Stomach (tissue), 9 donors: Measurements from ENCODE around the gene FANCC. TPM values are rescaled to one million over a fixed set of nuclear protein-coding genes. Genes with fewer than 3 reads are reported as not detected.
A peak's percentile ranks its signal among the peaks of the same experiment; 100 is the strongest.

Source experiments
- DNase-seq, 2 donors: peaks; one replicate each; pipeline versions ENCODE4 v3.0.0 to v3.0.0-alpha.2; 2013 to 2019
- H3K27ac ChIP-seq, 5 donors: fragments of 200-600 bp in 4 of 5; sonication (generic) in 4 of 5; one replicate each; pipeline ENCODE4 v1.5.1; 2013 to 2019; ENCODE audit warnings: mild to moderate bottlenecking in 1 of 5, moderate library complexity in 1 of 5
- H3K27me3 ChIP-seq, 3 donors: fragments of 200-600 bp; sonication (generic); one replicate each; pipeline ENCODE4 v1.5.1; 2017 to 2019; ENCODE audit warnings: mixed run types in 1 of 3
- H3K36me3 ChIP-seq, 4 donors: fragments of 200-600 bp; sonication (generic); 1 replicate in 3 of 4; 2 replicates in 1 of 4; pipeline ENCODE4 v1.5.1; 2016 to 2019
- H3K4me1 ChIP-seq, 4 donors: fragments of 200-600 bp; sonication (generic); one replicate each; pipeline ENCODE4 v1.5.1; 2016 to 2019
- H3K4me3 ChIP-seq, 4 donors: fragments of 200-600 bp; sonication (generic) in 3 of 4; one replicate each; pipeline ENCODE4 v1.5.1; 2016 to 2019; ENCODE audit warnings: mild to moderate bottlenecking in 1 of 4
- H3K9me3 ChIP-seq, 4 donors: fragments of 200-600 bp; sonication (generic); one replicate each; pipeline ENCODE4 v1.5.1; 2016 to 2019
- EP300 ChIP-seq: sonication (generic); formaldehyde crosslinking; IDR thresholded peaks from one replicate; pipeline ENCODE4 v1.6.1; 2017; ENCODE audit warnings: antibody characterized with exemption
- POLR2A ChIP-seq, 4 donors: fragments of 450-650 bp; IDR thresholded peaks; one replicate each; pipeline ENCODE4 v1.6.1; 2016; ENCODE audit warnings: antibody characterized with exemption in 4 of 4, control low read depth in 2 of 4, mild to moderate bottlenecking in 1 of 4, moderate library complexity in 1 of 4
- POLR2AphosphoS5 ChIP-seq, 3 donors: sonication (generic); formaldehyde crosslinking; IDR thresholded peaks; one replicate each; pipeline ENCODE4 v1.6.1; 2016; ENCODE audit warnings: antibody characterized with exemption in 3 of 3
- WGBS, 5 donors: extraction: QIAGEN DNeasy Blood & Tissue Kit in 3 of 5; methylation state at CpG; one replicate each; pipeline versions ENCODE4 v1.1.5 to v1.1.7; 2013 to 2018; 5-methylcytosine and 5-hydroxymethylcytosine counted together
- intact Hi-C: fragments of 100-400 bp; cut with DNase I; formaldehyde crosslinking; loops from one replicate; pipeline ENCODE4 v1.15.1; 2023; ENCODE audit warnings: low total_unique reads
- polyA plus RNA-seq, 3 donors: library from polyadenylated mRNA; stranded (reverse); fragments of 200-250 nt; gene quantifications; one replicate each; pipeline ENCODE4 v1.2.3, GENCODE V29; 2013
- total RNA-seq, 5 donors: library from RNA; depleted of rRNA; stranded (reverse); fragments of >200 nt; gene quantifications; one replicate each; pipeline versions ENCODE4 v1.1.0 to v1.2.3, GENCODE V29; 2014 to 2016
- TF ChIP-seq, protein P1 (sequence below), 7 experiments: fragments of 450-650 bp in 4 of 7; fragments of 200-600 bp in 3 of 7; sonication (generic) in 3 of 7; IDR thresholded peaks; one replicate each; pipeline ENCODE4 v1.5.1; 2016 to 2019; ENCODE audit warnings: antibody characterized with exemption in 7 of 7, control low read depth in 2 of 7, mild to moderate bottlenecking in 1 of 7
- donor health status: healthy with polysubstance abuse.
- donor health status: Bipolar disorder and iron deficiency.
- donor health status: healthy.

FANCC gene
- total and polyA plus RNA-seq, 8 donors: 3.1 to 24.5 (median 7.1) TPM

- intact Hi-C loops: no loop called here
- H3K36me3 ChIP-seq: no peaks in the 10 kb centered on the region
- H3K9me3 ChIP-seq: no peaks in the 10 kb centered on the region
- H3K4me3 ChIP-seq: no peak overlapping the region
- TF ChIP-seq, protein P1, sequence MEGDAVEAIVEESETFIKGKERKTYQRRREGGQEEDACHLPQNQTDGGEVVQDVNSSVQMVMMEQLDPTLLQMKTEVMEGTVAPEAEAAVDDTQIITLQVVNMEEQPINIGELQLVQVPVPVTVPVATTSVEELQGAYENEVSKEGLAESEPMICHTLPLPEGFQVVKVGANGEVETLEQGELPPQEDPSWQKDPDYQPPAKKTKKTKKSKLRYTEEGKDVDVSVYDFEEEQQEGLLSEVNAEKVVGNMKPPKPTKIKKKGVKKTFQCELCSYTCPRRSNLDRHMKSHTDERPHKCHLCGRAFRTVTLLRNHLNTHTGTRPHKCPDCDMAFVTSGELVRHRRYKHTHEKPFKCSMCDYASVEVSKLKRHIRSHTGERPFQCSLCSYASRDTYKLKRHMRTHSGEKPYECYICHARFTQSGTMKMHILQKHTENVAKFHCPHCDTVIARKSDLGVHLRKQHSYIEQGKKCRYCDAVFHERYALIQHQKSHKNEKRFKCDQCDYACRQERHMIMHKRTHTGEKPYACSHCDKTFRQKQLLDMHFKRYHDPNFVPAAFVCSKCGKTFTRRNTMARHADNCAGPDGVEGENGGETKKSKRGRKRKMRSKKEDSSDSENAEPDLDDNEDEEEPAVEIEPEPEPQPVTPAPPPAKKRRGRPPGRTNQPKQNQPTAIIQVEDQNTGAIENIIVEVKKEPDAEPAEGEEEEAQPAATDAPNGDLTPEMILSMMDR (IDR thresholded peaks at IDR 0.05): no peak
- TF ChIP-seq POLR2A (IDR thresholded peaks at IDR 0.05) (no peak), EP300 (no peak), POLR2AphosphoS5 (IDR thresholded peaks at IDR 0.05) (no peak)
- 74 to 91% (median 88%) methylated on average over 4 of the region's 4 CpGs for WGBS, 5 donors
- DNase-seq: no peak
- no peaks in the 10 kb centered on the region for H3K27me3 ChIP-seq
- peak overlapping the region in 1 of 5 donors; percentile 9 for H3K27ac ChIP-seq
- H3K4me1 ChIP-seq: peaks cover 0 to 18% (median 14%) of the 10 kb centered on the region in 4 donors
These were observed 116.3 kb downstream of the FANCC start for GRCh38 chr9:95201206-95201605.

DNA sequence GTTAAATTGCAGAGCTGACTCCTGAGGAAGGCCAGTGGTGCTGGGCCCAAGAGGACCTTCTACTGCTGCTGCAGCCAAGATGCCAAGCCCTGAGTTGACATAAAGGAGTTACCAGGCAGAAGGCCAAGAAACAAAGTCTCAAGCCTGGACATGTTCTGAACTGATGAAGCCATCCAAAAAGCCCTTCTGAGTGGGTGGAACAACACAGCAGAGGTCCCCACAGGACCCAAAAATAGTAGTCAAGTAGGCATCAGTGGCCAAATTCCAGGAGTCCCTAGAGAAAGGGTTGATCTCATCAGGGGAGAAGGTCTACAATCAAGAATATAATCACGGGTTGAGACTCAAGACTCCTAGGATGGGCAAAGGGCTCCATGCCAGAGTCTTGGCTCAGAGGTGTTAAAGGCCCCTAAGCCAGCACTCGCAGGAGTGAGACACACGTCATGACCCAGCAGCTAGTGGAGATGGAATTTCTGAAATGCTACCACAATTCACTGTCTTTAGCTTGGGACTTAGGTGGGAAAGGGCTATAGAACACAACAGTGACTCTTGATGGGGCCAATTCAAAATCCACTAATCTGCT lies 119.7 kb downstream of the FANCC start:
- WGBS, 5 donors: 60 to 87% (median 62%) methylated on average over 3 of the region's 3 CpGs
- peak overlapping the region in 2 of 5 donors; percentile 5 to 31 for H3K27ac ChIP-seq
- peaks cover 0 to 18% (median 14%) of the 10 kb centered on the region in 4 donors for H3K4me1 ChIP-seq
- no peak for TF ChIP-seq EP300
- TF ChIP-seq, protein P1 (IDR thresholded peaks at IDR 0.05): no peak
- no peak for TF ChIP-seq POLR2A (IDR thresholded peaks at IDR 0.05)
- TF ChIP-seq POLR2AphosphoS5 (IDR thresholded peaks at IDR 0.05): no peak
- H3K27me3 ChIP-seq: no peaks in the 10 kb centered on the region
- no peaks in the 10 kb centered on the region for H3K9me3 ChIP-seq
- peak in 1 of 2 donors; percentile 53 for DNase-seq
- intact Hi-C loops: no loop called here
- H3K4me3 ChIP-seq: no peak overlapping the region
- H3K36me3 ChIP-seq: no peaks in the 10 kb centered on the region

- intact Hi-C loops: no loop called here
- TF ChIP-seq POLR2A (IDR thresholded peaks at IDR 0.05) (no peak), EP300 (no peak), POLR2AphosphoS5 (IDR thresholded peaks at IDR 0.05) (no peak)
- TF ChIP-seq, protein P1 (IDR thresholded peaks at IDR 0.05): no peak
- no peaks in the 10 kb centered on the region for H3K9me3 ChIP-seq
- no peak overlapping the region for H3K4me3 ChIP-seq
- H3K27ac ChIP-seq: no peak overlapping the region
- H3K4me1 ChIP-seq: peaks cover 3 to 34% (median 27%) of the 10 kb centered on the region in 4 donors
- no peak for DNase-seq
- H3K36me3 ChIP-seq: no peaks in the 10 kb centered on the region
- no peaks in the 10 kb centered on the region for H3K27me3 ChIP-seq
- WGBS, 5 donors: 92 to 98% (median 96%) methylated on average over 5 of the region's 5 CpGs
These were observed 124.0 kb downstream of the FANCC start for GRCh38 chr9:95193480-95193879.

DNA sequence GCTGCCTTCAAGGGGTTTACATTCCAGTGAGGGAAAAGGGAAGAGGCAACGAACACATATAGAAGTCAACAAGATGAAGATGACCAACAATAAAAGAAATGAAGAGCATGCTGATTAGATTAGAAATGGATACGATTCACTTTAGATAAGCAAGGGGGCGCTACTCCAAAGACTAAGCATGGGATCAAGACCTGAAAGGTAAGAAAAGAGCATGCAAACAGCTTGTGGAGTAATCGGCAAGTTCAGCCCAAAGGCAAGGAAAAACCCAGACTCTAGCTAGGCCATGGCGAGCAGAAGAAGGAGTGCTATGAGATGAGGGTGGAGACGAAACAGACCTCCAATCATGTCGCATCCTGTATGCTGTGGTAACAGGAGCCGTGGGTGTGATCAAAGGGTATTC lies 124.4 kb downstream of the FANCC start:
- WGBS, 5 donors: 86 to 91% (median 90%) methylated on average over 8 of the region's 8 CpGs
- Histone ChIP-seq H3K27me3 (no peaks in the 10 kb centered on the region), H3K36me3 (no peaks in the 10 kb centered on the region), H3K4me1 (peaks cover 3 to 37% (median 27%) of the 10 kb centered on the region in 4 donors), H3K9me3 (no peaks in the 10 kb centered on the region), H3K27ac (no peak overlapping the region), H3K4me3 (no peak overlapping the region)
- TF ChIP-seq POLR2AphosphoS5 (IDR thresholded peaks at IDR 0.05) (no peak), EP300 (no peak), POLR2A (IDR thresholded peaks at IDR 0.05) (no peak)
- TF ChIP-seq, protein P1 (IDR thresholded peaks at IDR 0.05): no peak
- intact Hi-C loops: no loop called here
- no peak for DNase-seq
